Measurements from ENCODE around the gene STK32A. TPM values are rescaled to one million over a fixed set of nuclear protein-coding genes. Genes with fewer than 3 reads are reported as not detected.

STK32A gene
- polyA plus RNA-seq, 1 experiment = 1.2 TPM

DNA sequence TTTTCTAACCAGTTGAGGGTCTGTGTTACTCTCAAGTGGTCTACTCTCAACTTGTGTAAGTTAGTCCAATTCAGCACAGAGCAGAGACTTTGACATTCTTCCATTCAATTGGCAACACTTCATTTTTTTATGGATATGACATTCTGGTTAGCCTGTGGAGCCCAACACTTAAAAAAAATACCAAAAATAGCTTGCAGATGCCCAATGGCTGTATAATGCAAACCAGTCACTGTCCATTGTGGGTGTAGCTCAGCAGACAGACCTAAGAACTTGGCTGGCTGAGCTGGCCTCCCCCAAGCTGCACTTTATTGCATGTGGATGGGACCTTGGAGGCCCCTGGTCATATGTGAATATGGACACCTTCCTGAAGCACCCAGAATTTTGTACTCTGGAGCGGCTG is 171.8 kb downstream of the STK32A start:
- H3K27me3 ChIP-seq (ENCODE audit: control insufficient read depth, insufficient read depth, low read length) = no peaks in the 10 kb centered on the region
- POLR2A ChIA-PET = interaction anchor here (0.7 kb wide), 1 partner anchor 125 kb away, joined by 3 read pairs; no protein-coding TSS in a partner anchor
- H3K4me3 ChIP-seq (ENCODE audit: low read depth, low read length) = no peak overlapping the region
- no peaks in the 10 kb centered on the region for H3K36me3 ChIP-seq (ENCODE audit: control insufficient read depth, insufficient read depth, low read length)
- no peak for DNase-seq (ENCODE audit: low read depth)
- CTCF ChIA-PET = interaction anchor here (0.7 to 1.2 kb wide), 2 partner anchors 15 to 529 kb away, joined by 3 read pairs; no protein-coding TSS in a partner anchor
- TF ChIP-seq, protein P1, sequence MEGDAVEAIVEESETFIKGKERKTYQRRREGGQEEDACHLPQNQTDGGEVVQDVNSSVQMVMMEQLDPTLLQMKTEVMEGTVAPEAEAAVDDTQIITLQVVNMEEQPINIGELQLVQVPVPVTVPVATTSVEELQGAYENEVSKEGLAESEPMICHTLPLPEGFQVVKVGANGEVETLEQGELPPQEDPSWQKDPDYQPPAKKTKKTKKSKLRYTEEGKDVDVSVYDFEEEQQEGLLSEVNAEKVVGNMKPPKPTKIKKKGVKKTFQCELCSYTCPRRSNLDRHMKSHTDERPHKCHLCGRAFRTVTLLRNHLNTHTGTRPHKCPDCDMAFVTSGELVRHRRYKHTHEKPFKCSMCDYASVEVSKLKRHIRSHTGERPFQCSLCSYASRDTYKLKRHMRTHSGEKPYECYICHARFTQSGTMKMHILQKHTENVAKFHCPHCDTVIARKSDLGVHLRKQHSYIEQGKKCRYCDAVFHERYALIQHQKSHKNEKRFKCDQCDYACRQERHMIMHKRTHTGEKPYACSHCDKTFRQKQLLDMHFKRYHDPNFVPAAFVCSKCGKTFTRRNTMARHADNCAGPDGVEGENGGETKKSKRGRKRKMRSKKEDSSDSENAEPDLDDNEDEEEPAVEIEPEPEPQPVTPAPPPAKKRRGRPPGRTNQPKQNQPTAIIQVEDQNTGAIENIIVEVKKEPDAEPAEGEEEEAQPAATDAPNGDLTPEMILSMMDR (IDR thresholded peaks at IDR 0.05; ENCODE audit: insufficient read depth, low read depth, low read length) = no peak

DNA sequence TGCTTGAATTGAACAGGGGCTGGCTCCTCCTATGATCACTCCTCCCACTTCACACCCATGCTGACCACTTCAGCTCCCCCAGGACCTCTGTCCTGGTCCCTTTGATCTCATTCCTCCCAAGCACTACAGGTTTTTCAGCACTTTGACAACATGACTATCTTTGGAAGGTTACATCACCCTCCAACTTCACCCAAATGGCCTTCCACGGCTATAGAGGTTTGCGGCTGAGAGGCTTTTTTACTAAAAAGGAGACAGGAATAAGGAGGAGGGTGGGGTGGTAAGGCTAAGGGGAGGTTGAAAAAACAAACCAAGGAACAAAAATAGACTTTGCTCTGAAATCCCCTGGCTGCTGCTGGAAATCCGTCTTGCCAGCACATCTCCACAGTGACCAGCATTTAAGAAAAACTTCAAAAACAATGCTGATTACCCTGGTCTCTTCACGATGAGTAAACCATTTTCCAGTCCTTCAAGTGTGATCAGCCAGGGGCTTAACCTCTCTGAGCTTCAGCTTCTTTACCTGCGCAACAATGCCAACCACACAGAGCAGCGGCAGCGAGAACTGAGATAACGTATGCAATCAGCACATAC is 172.4 kb downstream of the STK32A start:
- TF ChIP-seq, protein P1 (IDR thresholded peaks at IDR 0.05; ENCODE audit: insufficient read depth, low read depth, low read length) = no peak
- Histone ChIP-seq H3K27me3 (ENCODE audit: control insufficient read depth, insufficient read depth, low read length) (no peaks in the 10 kb centered on the region), H3K4me3 (ENCODE audit: low read depth, low read length) (no peak overlapping the region), H3K36me3 (ENCODE audit: control insufficient read depth, insufficient read depth, low read length) (no peaks in the 10 kb centered on the region)
- no peak for DNase-seq (ENCODE audit: low read depth)
- ChIA-PET CTCF (interaction anchor here (0.6 to 1.2 kb wide), 3 partner anchors 15 to 530 kb away, joined by 3 read pairs; no protein-coding TSS in a partner anchor), POLR2A (interaction anchor here (0.7 kb wide), 1 partner anchor 124 kb away, joined by 3 read pairs; no protein-coding TSS in a partner anchor)

DNA sequence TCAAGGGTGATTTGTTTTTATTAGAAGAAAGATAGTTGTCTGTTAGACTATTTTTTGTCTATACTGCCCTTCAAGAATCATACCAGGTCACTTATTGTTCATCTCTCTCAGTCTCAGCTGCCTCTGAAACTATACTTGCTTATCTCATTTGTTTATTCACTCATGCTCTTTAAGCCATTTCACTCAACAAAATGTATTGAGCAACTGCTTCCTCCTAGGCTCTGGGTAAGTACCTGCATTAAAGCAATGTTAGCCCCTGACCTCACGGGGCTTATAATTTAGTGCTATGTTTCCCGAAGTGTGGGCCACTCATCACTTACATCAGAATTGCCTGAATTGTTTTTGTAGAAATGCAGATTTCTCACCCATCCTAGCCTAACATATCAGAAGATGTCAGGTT is 174.2 kb downstream of the STK32A start:
- ChIA-PET POLR2A (no interaction called here), CTCF (no interaction called here)
- Histone ChIP-seq H3K36me3 (ENCODE audit: control insufficient read depth, insufficient read depth, low read length) (peaks cover 1% of the 10 kb centered on the region; the same call in 1 of the 2 replicates), H3K4me3 (ENCODE audit: low read depth, low read length) (no peak overlapping the region), H3K27me3 (ENCODE audit: control insufficient read depth, insufficient read depth, low read length) (no peaks in the 10 kb centered on the region)
- DNase-seq (ENCODE audit: low read depth) = no peak
- TF ChIP-seq, protein P1 (IDR thresholded peaks at IDR 0.05; ENCODE audit: insufficient read depth, low read depth, low read length) = no peak

DNA sequence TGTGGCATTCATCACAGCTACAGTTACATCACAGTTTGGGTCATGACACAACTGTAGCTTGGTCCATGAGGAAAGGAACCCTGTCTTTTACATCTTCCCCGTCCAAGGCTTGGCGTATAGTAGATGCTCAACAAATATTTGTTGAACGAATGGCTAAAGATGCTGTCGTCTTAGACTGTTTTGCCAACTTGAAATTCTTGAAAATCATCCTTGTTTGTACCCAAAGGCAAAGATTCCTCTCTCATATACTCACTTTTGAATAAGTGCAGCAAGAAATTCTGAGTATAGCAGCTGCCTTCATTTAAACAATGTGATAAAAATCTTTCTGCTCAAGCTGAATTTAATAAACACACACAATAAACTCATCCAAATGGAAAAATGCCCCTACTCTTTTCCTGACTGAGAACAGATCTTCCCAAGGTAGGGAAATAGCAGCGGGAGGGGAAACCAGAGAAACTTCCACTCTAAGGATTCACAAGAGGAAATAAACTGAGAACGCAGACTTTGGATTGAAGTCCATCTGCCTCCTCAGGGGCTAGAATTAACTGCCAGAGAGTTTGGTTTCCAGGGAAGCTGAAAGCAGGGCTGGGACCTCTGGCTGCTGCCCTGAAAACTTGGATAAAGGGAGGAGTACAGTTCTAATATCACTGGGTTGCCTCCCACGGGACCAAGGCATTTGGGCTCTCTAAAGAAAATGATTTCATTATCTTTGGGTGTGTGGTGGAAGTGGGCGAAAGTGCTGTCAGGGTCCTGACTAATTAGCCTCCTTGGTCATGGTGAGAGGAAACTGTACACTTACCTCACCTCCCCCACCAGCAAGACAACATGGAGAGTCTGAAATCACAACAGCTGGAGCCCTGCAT is 175.9 kb downstream of the STK32A start:
- H3K36me3 ChIP-seq (ENCODE audit: control insufficient read depth, insufficient read depth, low read length) = peaks cover 1% of the 10 kb centered on the region; the same call in 1 of the 2 replicates
- CTCF ChIA-PET = interaction anchor here (0.7 to 1.3 kb wide), 5 partner anchors 9 to 186 kb away, joined by 3 to 4 read pairs (median 3); no protein-coding TSS in a partner anchor
- no peak overlapping the region for H3K4me3 ChIP-seq (ENCODE audit: low read depth, low read length)
- no peak for DNase-seq (ENCODE audit: low read depth)
- POLR2A ChIA-PET = no interaction called here
- TF ChIP-seq, protein P1 (IDR thresholded peaks at IDR 0.05; ENCODE audit: insufficient read depth, low read depth, low read length) = no peak
- no peaks in the 10 kb centered on the region for H3K27me3 ChIP-seq (ENCODE audit: control insufficient read depth, insufficient read depth, low read length)

Measured in BJ (cell line).